IPS-NIHi11 (cell line): ENCODE results near the gene PGPEP1.
"Not testable (repeated sequence)": the region's sequence is repeated elsewhere in the genome, so short reads cannot be mapped to it uniquely, and the experiment has no call there.

Experiments used
- DNase-seq: peaks from one replicate; pipeline ENCODE4 v3.0.0; 2012; ENCODE audit warnings: mixed read lengths, low spot score

The PGPEP1 gene

GRCh38 chr19:18364277-18364825 lies 24.0 kb downstream of the PGPEP1 start:
- DNase-seq: not testable (repeated sequence)

- DNase-seq: peak; percentile 64
These were observed 24.6 kb downstream of the PGPEP1 start for GRCh38 chr19:18364826-18365528.

GRCh38 chr19:18366021-18366435 lies 25.6 kb downstream of the PGPEP1 start:
- DNase-seq: no peak

GRCh38 chr19:18368504-18369222 lies 28.3 kb downstream of the PGPEP1 start:
- no peak for DNase-seq

- DNase-seq: no peak
These were observed 33.1 kb downstream of the PGPEP1 start for GRCh38 chr19:18373407-18373891.

GRCh38 chr19:18373892-18374629 lies 33.7 kb downstream of the PGPEP1 start:
- DNase-seq: peak; percentile 91

GRCh38 chr19:18377026-18377425 lies 36.6 kb downstream of the PGPEP1 start:
- no peak for DNase-seq

GRCh38 chr19:18379803-18380747 lies 39.7 kb downstream of the PGPEP1 start:
- no peak for DNase-seq

- no peak for DNase-seq
These were observed 40.4 kb downstream of the PGPEP1 start for GRCh38 chr19:18380843-18381242.

- not testable (repeated sequence) for DNase-seq
These were observed 43.2 kb downstream of the PGPEP1 start for GRCh38 chr19:18383622-18384021.

GRCh38 chr19:18384775-18385174 lies 44.4 kb downstream of the PGPEP1 start:
- DNase-seq: no peak

- no peak for DNase-seq
These were observed 44.9 kb downstream of the PGPEP1 start for GRCh38 chr19:18385359-18385674.

GRCh38 chr19:18385675-18386542 lies 45.5 kb downstream of the PGPEP1 start, which contains the start of gene GDF15:
Gene GDF15 (plus strand): TSS chr19:18386158. CDS start chr19:18386190, 32 bp downstream.
- DNase-seq: peak; percentile 90

- DNase-seq: no peak
These were observed 46.3 kb downstream of the PGPEP1 start for GRCh38 chr19:18386543-18387271.

GRCh38 chr19:18388100-18388959 lies 47.9 kb downstream of the PGPEP1 start:
- DNase-seq: peak; percentile 96

- no peak for DNase-seq
These were observed 48.7 kb downstream of the PGPEP1 start for GRCh38 chr19:18388960-18389725.

- no peak for DNase-seq
These were observed 49.3 kb downstream of the PGPEP1 start for GRCh38 chr19:18389726-18390064.
